ENCODE results near the gene ADM2.

The ADM2 gene

GRCh38 chr22:50482107-50483074, 1.0 kb downstream of the ADM2 start:
- peak overlapping the region; percentile 25 for H3K4me3 ChIP-seq (ENCODE audit: low read length)
- TF ChIP-seq CTCF (conservative IDR thresholded peaks at IDR 0.05; ENCODE audit: low read depth, low read length), result no peak
- DNase-seq (ENCODE audit: low read depth), result no peak

GRCh38 chr22:50483106-50483505, 1.8 kb downstream of the ADM2 start:
- no peak for DNase-seq (ENCODE audit: low read depth)
- TF ChIP-seq CTCF (conservative IDR thresholded peaks at IDR 0.05; ENCODE audit: low read depth, low read length), result no peak
- H3K4me3 ChIP-seq (ENCODE audit: low read length), result no peak overlapping the region

- no peak for TF ChIP-seq CTCF (conservative IDR thresholded peaks at IDR 0.05; ENCODE audit: low read depth, low read length)
- no peak overlapping the region for H3K4me3 ChIP-seq (ENCODE audit: low read length)
- DNase-seq (ENCODE audit: low read depth), result no peak
Observed at GRCh38 chr22:50483556-50483955, 2.2 kb downstream of the ADM2 start.

- DNase-seq (ENCODE audit: low read depth), result no peak
- no peak overlapping the region for H3K4me3 ChIP-seq (ENCODE audit: low read length)
- no peak for TF ChIP-seq CTCF (conservative IDR thresholded peaks at IDR 0.05; ENCODE audit: low read depth, low read length)
Observed at GRCh38 chr22:50483977-50484853, 2.9 kb downstream of the ADM2 start.

GRCh38 chr22:50485221-50486131, 4.1 kb downstream of the ADM2 start:
- DNase-seq (ENCODE audit: low read depth), result no peak
- H3K4me3 ChIP-seq (ENCODE audit: low read length), result no peak overlapping the region
- TF ChIP-seq CTCF (conservative IDR thresholded peaks at IDR 0.05; ENCODE audit: low read depth, low read length), result no peak

- no peak within 1 kb of the TSS for H3K4me3 ChIP-seq (ENCODE audit: low read length)
- TF ChIP-seq CTCF (conservative IDR thresholded peaks at IDR 0.05; ENCODE audit: low read depth, low read length), result no peak
- DNase-seq (ENCODE audit: low read depth), result no peak
Observed at GRCh38 chr22:50486561-50487289, 5.4 kb downstream of the ADM2 start, which contains the start of gene MIOX. Gene MIOX (plus strand): TSS chr22:50486859. CDS start chr22:50486898, 39 bp downstream.

Data from retinal pigment epithelial cell (primary cell).